GM19023 (cell line): ENCODE results near the gene LRRC26.

ENCODE experiments used
- ATAC-seq: cut with Tn5 transposase; IDR thresholded peaks from one replicate; pipeline ENCODE4 v1.9.1; 2021; ENCODE audit warnings: mild to moderate bottlenecking, moderate library complexity; ENCODE audit not compliant: unreplicated experiment

The LRRC26 gene

DNA sequence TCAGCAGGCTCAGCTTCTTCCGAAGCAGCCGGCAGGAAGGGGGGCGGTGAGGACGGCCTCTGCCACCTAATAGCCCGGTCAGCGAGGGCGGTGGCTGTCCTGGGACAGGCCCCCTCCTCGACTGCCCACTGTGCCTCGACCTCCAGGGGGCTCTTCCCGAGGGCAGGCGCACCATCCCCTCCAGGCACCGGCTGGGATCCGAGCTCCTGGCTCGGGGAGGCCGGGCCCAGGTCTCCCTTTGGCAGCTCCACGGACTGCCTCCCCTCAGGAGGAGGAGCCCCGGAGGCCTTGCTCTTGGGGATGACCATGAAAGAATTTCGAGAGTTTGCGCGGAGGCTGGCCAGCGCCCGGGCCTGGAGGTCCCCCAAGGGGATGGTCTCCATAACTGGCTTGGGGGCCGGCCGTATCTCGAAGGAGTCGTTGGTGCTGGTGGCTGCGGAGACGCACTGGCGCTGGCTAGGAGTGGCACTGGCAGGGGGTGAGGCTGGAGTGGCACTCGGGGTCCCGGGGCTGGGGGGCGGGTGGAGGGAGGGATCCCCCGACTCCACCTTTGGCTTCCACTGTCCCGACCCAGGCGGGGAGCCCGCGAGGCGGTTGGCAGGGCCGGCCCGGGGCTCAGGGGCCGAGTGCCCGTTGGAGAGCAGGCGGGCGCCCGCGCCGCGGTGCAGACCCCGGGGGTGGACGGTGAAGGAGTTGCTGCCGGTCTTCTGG, 29.7 kb upstream of the LRRC26 start:
- ATAC-seq, result no peak

DNA sequence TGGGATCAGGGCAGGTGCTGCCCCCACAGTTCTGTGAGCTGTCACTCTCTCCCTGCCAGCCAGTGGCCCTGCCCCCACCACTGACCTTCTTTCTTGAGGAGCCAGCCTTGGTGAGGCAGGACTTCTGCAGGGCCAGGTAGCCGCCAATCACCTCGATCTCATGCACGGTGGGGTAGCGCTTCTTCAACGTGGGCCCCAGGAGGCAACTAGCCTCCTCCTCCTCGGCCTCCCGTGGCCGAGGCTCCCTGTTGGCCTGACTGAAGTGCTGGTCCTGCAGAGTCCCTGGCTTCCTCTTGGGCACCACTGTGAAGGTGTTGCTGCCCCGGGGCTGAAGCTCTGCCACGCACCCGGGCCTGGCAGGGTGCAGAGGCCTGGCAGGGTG, 29.0 kb upstream of the LRRC26 start:
- ATAC-seq, result no peak

DNA sequence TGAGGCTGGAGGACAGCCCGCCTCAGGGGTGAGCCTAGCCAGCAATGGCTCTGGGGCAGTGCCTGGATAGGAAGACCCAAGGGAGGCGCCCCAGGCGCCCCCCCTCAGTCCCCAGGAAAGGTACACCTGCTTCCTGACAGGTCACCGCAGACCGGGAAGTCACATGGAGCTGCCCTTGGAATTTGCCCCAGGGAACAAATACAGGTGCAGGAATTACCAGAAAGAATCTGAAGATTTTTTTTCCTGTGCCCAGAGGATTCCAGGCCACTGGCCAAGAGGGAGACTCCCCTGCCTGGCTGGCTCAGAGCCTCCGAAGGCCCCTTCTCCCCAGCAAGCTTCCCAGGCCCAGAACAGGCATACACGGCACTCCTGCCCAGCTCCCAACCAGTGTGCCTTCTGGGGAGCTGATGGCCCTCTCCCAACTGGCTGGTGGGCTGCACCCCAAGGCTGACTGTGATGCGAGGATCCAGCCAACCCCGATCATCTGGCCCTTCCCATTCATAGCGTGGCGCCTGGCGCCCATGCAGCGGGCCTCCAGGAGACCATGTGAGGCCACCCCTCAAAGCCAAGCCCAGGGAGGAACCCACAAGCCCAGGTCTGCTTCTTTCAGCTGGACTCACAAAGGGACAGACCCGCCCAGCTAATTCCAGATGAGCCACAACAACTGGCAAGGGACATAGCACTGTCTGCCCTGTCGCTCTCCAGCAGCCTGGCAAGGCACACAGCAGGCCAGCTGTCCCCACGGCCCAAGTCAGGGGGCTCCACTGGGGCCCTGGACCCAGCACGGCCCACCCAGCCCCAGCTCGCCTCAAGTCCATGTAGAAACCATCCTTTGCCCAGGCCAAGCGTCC, 28.4 kb upstream of the LRRC26 start:
- ATAC-seq, result no peak

DNA sequence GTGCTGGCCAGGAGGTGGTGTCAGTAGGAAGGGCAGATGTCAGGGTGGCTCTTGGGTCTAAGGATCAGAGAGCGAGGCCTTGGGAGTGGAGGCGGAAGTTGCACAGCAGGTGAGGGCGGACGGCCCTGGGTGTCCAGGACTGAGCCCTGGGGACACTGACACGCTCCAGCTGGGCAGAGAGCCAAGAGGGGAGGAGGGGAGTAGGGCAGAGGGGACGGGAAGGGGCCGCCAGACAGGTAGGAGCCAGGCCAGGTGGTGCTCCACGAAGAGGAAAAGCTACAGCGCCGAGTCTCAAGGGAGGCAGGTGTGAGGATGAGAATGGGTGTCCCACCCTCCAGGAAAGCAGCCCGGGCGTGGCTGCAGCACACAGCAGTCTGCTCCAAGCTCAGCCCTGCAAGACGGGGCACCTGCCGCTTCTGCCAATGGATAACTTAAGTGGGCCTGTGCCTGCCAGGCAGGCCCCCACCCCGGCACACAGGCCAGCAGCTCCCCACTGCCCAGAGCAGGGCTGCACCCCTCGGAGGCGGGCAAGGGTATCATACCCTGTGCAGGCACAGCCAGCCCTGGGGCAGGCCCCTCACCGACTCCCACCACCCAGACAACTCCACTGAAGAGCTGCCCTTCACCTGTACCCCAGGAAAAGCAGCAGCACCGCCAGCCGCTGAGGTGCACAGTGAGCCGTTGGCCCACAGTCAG, 25.8 kb upstream of the LRRC26 start:
- ATAC-seq, result no peak

DNA sequence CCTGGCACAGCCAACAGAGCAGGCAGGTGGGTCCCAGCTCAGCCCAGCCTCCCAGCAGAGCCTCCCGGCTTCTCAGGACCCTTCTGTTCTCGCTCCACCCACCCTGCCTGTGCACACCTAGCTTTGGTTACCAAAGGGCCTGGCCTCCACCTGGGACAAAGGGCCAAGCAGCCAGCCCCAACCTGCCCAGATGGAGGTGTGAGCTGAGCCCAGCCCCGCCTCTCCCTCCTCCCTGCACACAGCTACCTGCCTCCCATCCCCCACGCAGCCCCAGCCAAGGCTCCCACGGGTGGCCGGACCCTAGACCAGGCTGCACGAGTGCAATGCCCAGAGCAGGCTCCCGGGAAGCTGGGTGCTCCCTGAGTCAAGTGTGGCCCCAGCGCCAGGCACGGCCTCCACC, 25.1 kb upstream of the LRRC26 start:
- no peak for ATAC-seq

DNA sequence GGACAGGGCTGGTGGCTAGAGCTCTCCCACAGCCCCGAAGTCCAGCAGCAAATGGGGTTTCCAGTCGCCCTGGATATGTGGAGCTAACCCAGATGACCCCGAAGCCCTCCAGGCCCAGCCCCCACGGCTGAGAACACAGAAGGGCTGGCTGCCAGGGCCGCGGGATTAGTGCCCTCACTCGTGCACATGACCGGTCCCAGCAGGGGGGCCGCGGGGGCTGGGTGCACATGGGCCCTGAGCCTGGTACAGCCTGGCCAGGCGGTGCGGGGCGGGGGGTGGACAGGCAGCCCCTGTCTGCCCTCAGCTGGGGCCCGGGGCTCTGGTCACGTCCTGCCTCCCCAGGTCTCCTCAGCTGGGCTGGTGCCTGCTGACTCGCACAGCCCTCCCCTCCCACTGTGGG, 24.5 kb upstream of the LRRC26 start:
- ATAC-seq, result no peak

DNA sequence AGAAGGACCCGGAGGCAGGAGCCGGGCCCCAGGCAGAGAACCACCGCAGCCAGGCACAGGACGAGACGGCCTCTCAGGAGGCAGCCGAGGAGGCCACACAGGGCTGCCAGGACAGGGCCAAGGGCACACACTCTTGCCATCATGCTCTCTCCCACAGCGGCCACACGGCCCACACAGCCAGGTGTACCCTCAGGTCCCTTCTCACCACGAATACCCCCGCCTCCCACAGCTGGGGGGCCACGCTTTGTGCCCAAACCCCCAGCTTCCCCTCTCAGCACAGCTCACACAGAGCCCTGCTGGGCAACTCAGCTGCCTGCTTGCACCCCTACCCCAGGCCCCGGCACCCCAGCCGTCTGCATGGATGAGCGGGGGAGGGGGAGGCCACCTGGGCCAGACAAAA, 23.9 kb upstream of the LRRC26 start:
- ATAC-seq, result no peak

DNA sequence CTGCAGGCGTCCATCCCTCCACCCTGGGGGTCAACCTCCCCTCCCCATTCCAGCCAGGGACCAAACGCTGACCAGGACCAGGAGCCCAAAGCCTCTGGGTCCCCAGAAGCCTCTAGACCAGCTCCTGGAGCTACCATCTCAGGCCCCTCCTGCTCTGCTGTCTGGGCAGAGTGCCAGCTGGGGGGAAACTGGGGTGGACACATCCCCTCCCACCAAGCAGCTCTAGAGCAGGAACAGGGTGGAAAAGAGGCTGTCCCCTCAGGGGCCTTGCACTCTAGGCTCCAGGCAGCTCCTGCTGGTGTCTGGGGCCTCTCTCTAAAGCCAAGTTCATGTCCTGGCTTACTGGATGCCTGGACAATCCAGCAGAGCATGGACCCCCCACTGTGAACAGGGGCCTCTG, 23.0 kb upstream of the LRRC26 start:
- ATAC-seq, result no peak

DNA sequence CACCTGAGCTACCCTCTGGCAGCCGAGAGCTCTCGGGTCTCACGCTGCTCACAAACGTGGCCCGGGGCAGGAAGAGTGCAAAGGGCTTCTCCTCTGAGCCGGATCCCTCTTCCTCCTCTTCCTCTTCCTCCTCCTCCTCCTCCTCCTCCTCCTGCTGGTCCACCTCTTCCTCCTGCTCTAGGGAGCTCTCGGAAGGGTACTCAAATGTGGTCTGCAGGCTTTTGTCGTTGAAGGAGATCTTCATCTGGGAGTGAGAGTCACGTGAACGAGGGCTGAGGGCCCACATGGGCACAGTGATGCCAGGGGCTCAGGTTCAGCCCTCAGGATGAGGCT, 22.6 kb upstream of the LRRC26 start:
- no peak for ATAC-seq

DNA sequence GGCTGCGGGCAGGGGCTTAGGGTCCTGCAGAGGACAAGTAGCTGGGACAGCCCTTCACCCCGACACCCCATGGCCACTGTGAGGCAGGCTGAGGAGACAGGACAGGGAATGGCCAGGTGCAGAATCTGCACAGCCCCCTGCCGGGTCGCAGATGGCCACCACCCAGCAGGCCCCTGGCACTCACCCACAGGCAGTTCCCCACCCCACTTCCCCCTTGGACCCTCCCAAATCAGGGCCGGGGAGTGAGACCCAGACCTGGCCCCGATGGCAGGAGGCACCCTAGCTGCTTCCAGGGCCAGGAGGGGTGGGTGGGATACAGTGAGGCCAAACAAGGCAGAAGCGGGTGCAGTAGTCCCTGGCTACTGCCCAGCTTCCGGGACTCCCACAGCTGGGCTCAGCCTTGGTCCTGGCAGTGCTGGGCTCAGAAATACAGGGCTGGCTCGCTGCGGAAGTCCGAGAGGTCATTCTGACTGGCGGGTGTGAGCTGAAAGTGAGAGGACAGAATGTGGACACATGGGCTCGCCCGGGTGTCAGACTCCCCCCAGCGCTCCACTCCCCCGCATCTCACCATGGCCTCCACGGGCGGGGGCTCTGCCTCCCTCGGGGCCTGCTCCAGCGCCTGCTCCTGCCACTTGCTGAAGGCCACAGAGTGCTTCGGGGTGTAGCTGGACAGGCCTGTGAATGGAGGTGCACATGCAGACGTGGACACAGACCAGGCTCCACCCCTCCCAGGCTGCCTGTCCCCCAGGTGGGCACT, 22.0 kb upstream of the LRRC26 start:
- ATAC-seq, result no peak

DNA sequence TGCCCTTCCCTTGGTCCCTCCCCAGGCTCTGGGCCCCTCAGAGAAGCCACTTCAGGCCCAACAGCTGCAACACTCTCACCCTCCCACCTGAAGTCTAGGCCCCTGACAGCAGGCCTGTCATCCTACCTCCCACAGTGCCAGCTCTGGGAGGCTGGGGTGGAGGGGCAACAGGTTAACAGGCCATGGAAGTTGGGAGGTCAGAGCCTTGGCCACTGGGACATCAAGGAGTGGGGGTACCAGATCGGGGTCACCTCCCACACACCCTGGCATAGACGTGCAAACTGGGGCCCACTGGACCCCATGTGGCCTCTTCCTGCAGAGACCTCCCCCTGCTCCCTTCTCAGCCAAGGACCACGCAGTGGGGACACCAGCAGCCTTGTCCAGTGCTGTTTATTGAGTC, 21.4 kb upstream of the LRRC26 start:
- ATAC-seq, result no peak

DNA sequence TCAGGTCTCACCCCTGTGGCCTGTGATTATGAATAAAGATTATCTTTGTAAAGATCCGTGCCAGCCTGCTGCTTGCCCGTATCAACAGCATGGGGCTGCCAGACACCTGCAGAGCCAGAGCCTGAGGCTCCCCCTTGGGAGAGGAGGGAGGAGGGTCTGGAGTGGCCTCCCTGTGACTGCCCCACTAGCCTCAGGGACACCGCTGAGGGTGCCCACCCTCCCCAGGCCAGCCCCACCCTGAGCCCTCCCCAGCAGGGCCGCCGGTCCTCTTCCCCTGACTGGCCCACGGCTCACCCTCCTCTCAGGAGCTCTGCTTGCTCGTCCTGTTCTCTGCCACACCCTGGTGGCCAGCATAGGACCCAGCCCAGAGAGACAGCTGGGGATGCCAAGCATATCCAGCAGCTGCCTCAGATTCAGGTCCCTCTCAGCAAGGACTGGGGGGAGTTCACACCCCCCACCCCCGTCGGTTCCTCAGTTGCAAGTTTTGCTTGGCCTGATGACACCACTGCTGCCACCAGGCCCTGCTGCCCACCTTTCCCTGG, 20.5 kb upstream of the LRRC26 start:
- no peak for ATAC-seq

DNA sequence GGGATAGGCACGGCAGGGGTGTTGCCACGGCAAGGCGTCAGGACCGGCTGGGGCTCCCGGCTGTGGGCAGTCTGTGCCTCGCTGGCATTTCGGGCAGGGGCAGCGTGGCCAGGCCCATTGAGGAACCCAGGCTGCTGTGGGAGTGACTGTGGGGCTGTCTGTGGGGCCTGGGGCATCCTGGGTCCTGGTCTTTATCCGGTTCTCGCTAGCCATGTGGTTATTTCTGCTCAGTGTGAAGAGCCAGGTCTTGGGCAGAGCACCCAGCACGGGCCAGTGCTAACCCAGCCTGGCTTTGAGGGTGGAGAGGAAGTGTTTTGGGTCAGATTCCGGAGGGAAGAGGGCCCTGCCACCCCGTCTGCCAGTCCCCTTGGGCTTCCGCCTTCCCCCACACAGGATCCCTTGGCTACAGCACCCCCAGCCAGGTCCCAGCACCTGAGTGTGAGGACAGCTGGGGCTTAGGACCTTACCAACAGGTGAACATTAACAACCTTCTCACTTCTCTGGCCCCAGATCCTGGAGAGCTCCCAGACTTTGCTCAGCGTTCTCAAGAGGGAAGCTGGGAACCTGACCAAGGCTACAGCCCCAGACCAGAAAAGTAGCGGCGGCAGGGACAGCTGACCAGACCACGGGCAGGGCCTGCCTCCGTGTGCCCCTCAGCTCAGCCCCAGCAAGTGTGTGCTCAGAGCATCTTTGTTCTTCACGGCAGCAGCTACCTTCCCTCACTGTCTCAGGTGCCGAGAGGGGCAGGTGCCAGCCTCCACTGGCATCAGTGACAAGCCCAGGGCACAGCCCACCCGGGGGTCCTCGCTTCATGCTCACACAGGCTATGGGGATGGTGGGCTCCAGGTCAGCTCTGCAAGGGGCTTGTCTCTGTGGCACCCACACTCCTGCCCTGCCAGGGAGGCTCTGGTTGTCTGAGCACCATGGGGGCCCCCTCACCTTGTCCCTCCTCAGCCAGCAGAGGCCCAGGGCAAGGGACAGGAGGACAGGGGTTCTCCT, 19.7 kb upstream of the LRRC26 start:
- ATAC-seq, result no peak

DNA sequence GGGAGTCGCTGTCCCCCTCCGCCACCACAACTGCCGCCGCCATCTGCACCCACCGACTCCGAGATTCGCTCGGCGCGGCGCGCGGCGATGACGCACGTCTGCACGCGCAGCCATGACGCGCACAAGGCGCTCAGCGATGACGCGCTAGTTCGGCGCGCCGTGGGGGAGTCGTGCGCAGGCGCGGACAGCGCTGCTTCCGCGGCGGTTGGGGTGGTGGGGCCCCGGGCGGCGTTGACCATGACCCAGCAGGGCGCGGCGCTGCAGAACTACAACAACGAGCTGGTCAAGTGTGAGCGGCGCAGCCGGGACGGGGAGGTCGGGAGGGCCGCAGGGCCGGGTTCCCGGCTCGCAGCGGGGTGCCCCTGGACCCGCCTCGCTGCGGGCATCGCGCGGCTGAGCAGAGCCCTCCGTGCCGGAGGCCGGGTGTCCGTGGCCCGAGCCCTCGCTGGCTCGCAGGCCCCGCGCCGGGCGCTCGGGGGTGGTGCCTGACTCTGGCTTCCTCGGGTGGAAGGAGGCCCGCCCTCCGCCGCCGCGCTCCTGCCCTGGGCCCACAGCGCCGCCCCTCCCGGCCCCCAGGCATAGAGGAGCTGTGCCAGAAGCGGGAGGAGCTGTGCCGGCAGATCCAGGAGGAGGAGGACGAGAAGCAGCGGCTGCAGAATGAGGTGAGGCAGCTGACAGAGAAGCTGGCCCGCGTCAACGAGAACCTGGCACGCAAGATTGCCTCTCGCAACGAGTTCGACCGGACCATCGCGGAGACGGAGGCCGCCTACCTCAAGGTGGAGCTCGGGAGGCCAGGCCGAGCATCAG, 18.8 kb upstream of the LRRC26 start, which contains the start of the genes ANAPC2 and SSNA1:
Gene ANAPC2, minus strand, starts transcription at position 71 of the 807 bp plus-strand sequence. Its CDS starts 28 bp downstream, at position 43.
Gene SSNA1, plus strand, starts transcription at position 187 of the 807 bp plus-strand sequence. Its CDS starts 51 bp downstream, at position 238.
- peak; percentile 73 for ATAC-seq

DNA sequence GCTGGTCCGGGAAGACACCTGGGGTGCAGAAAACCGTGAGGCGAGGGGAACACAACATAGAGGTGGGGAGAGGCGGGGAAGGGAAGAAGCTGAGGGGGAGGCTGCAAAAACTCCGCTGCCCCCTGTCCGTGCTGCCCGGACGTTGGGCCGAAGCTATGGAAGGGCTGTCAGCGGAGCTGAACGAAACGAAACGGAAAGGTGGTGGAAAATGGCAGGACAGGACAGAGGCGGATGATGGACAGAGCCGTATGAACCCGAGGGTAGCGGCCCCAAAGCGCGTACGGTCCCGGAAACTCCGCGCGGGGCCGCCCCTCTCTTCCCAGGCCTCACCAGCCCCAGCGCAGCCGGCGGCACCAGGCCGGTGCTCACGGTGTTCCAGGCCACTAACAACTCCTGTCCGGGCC, 18.2 kb upstream of the LRRC26 start:
- ATAC-seq, result no peak

DNA sequence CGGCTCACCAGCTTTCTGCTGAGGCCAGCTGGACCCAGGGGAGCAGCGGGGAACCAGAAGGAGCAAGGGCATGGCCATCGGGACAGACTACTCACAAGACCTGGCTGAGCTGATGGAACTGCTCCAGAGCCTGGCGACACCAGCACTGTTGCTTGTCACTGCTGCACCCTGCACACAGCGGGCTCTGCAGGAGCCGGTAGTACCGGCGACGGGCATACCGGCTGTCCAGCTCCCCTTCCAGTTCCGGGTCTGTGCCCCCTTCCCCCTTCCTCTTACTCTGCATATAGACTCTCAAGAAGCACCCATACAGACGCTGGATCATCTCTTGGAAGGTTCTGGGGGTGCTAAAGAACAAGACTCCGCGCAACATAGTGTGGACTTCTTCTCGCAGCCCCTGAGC, 17.5 kb upstream of the LRRC26 start:
- ATAC-seq, result no peak

DNA sequence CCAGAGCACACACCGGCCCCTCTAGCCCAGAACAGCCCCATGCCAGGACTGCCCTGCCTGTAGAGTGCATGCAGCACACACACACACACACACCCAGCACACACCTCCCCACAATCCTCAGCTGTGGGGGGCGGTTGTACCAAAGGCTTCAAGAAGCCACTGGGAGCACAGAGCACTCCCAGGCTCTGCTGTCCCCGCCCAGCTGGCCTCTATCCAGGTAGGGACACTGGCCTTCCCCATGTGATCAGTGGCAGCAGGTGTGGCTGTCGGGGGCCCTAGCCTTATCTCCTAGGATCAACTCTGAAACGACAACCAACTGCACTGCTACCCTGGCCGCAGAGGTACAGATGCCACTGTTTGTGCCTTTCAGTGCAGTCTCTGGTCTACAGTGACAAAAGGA, 16.5 kb upstream of the LRRC26 start:
- no peak for ATAC-seq

DNA sequence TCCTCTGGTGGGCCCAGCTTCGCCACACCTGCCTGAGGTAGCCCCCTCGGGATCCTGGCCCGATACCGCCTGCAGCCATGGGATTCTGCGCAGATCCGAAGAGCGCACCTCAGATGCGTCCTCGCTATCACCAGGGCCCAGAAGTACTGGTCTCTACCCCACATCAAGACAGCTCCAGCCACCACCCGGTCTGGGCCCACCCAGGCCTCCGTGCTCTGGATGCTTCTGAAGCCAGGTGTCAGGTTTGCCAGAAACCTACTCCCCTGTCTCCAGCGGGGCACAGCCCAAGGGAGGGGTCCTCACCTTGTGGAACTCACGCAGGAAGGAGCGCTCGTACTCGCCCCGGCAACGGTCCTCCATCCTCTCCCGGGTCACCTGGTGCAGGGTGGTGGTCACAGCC, 16.1 kb upstream of the LRRC26 start:
- ATAC-seq, result no peak
